ENCODE measurements around the gene CAMK1G. TPM values are rescaled to one million over a fixed set of nuclear protein-coding genes. Genes with fewer than 3 reads are reported as not detected.

CAMK1G gene
- total and polyA plus RNA-seq, 9 of the 15 experiments (the other 6 are each of a cell fraction or from before 2014, with no cell fraction given), result not detected

- TF ChIP-seq PREB (CRISPR knock-in tag; IDR thresholded peaks at IDR 0.05) (no peak), HDAC6 (IDR thresholded peaks at IDR 0.05; ENCODE audit: low read depth, low read length) (no peak), GATAD2B (IDR thresholded peaks at IDR 0.05; ENCODE audit: borderline replicate concordance) (no peak), IRF1 (CRISPR knock-in tag; IDR thresholded peaks at IDR 0.05; ENCODE audit: borderline replicate concordance) (no peak), ZNF780A (CRISPR knock-in tag; IDR thresholded peaks at IDR 0.05) (no peak), ZBTB33 (CRISPR knock-in tag; IDR thresholded peaks at IDR 0.05) (no peak), TOE1 (IDR thresholded peaks at IDR 0.05; ENCODE audit: borderline replicate concordance) (no peak), TOE1 (CRISPR knock-in tag; IDR thresholded peaks at IDR 0.05; ENCODE audit: borderline replicate concordance, low read depth) (no peak), MCM3 (IDR thresholded peaks at IDR 0.05) (no peak), CTCF (IDR thresholded peaks at IDR 0.05 in 2 of 3, conservative IDR thresholded peaks at IDR 0.05 in 1 of 3; ENCODE audit: insufficient read depth in 2 of 3, low read depth in 1 of 3, low read length in 3 of 3) (peak; percentile 56 to 82 (median 72); a peak in 5 of 6 replicates), DEAF1 (CRISPR knock-in tag; IDR thresholded peaks at IDR 0.05) (peak; percentile 56; the same call in 1 of the 2 replicates), TFE3 (CRISPR knock-in tag; IDR thresholded peaks at IDR 0.05) (no peak), HNRNPLL (IDR thresholded peaks at IDR 0.05; ENCODE audit: low read depth, low read length, poor library complexity, severe bottlenecking) (no peak), ZNF668 (CRISPR knock-in tag; IDR thresholded peaks at IDR 0.05) (no peak)
Measured at GRCh38 chr1:209601809-209602657, 18.5 kb downstream of the CAMK1G start (continued).
